GM21360 (cell line): ENCODE measurements around the gene STK4.
A peak's percentile ranks its signal among the peaks of the same experiment; 100 is the strongest.

Experiments
- ATAC-seq: cut with Tn5 transposase; IDR thresholded peaks from one replicate; pipeline ENCODE4 v1.9.1; 2021; ENCODE audit warnings: mild to moderate bottlenecking, moderate library complexity; ENCODE audit not compliant: unreplicated experiment

The STK4 gene

DNA sequence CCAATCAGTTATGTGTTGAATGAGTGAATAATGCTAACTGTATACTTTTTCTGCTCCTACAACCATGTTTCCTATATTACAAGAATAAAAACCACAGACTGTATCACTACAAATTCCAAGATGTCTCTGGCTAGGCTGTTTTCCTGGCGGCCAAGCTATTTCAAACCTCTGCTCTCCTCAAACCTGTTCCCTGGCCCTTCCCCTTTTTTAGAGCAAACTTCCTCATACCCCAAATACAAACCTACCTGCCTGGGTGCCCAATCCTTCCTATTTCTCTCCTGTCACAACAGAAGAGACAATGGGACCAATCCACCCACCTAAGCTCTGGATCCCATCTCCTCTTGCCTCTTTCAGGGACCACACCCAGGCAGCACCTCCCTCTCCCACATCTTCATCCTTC, 13.6 kb upstream of the STK4 start:
- ATAC-seq, result no peak

DNA sequence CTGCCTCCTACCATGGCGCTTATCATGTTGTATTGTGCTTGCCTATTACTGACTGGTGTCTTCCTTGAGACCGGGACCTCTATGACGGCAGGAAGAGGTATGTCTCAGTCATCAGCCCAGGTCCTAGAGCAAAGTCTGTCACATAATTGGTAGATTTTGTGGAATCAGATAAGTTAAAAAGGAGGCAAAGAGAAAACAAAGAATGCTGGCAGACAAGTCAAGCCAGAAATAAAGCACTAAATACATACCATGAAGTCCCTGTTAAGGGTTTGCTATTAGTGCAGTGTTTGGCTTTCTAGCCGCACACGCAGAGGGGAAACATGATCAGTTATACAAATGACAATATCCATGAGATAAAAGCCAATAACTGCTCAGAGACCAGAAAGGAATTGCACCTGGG, 12.1 kb upstream of the STK4 start:
- no peak for ATAC-seq

DNA sequence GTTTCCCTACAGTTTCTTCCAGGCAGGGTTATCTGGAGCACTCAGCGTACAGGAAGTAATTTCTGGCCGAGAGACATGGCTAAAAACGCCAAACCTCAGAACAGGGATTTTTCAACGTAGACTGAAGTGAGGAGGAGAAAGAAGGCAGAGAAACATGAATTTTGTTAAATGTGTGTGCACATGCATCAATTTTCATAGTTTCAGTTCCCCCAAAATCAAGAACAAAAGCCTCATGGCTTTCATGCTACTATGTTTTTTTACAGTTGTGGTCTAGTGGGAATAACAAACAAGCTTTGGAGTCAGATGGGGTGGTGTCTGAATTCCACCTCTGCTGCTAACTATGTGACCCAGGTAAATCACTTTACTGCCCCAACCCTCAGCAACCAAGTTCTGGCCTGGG, 11.0 kb upstream of the STK4 start:
- ATAC-seq, result no peak

GRCh38 chr20:44956410-44956809, 9.9 kb upstream of the STK4 start:
- ATAC-seq, result no peak

DNA sequence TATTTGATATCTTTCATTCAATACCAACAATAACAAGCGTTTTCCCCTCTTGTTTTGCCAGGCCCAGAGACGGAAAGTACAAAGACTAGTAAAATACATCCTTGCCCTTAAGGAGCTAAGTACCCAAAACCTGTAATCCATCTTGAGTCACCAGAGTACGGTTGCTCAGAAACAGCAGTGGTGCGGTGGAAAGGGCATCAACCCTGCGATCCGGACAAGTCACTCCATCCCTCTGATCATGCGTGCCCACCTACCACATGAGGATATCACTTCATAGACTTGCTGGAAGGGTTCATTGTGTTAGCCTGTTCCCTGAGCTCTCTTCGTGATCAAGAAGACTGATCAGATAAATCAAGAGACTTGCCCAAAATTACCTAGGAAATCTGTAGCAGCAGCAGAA, 8.0 kb upstream of the STK4 start:
- ATAC-seq, result no peak

DNA sequence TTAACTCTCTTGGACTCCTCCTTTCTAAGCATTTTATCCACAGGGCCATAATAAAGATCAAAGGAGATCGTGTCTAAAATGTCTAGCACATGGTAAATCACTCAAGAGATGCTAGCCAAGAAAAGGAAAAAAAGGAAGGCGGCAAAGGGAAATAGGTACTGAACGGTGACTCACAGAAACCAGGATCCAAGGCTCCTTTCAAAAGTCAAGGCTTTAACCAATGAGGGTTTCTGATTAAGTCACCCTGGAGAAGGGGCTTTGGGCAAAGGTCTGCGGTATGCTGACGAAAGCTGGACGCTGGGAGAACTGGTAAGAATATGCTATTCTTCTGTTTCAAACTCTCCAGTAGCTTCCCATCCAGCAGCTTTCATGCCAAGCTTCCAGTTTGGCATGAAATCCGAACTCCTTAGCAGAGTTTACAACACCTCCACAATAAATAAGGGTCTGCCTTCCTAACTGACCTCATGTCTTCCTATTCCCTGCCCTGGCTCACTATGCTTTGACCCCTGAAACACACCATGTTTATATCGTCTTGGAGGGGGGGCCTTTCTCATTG, 7.2 kb upstream of the STK4 start:
- no peak for ATAC-seq

GRCh38 chr20:44959638-44960102, 6.6 kb upstream of the STK4 start:
- peak; percentile 12 for ATAC-seq

- ATAC-seq, result peak; percentile 78
Observed at GRCh38 chr20:44960103-44960852, 6.0 kb upstream of the STK4 start, which contains the start of gene TOMM34. Gene TOMM34, minus strand, starts transcription at chr20:44960397. Its CDS starts 64 bp downstream, at chr20:44960333.

DNA sequence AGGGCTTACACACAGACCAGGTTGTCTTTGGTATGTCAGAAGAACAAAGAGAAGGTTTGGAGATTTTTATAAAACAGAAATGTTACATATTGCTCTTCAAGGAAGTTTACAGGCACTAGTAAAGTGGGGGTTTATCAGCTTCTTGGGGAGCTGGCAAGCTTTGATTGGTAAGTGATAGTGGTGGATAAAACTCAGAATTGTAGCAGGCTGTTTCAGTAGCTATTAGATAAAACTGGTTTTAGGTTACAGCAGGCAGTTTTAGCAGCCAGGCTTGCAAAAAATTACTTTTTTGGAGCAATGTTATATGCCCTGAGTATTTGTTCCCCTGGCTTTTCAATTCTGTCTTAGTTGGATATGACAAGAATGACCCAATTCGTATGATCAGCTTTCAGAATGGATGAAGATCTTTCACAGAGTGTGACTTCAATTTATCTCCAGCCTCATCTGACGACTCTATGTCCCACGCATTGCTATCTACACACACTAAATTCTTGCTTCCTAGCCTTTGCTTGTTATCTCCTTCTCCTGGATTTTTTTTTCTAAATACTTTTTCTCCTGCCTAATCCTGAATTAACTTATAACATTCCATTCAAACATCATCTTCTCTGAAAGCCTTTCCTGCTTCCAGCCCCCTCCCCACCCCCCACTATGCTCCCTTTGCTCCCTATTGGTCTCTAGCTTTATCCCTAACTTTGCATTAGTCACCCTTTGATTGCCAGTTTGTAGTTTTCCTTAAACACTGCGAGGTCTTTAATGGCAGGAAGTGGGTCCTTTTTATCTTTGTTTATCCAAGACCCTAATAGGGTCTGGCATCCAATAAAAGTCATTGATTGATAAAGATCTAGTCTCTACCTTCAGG, 5.1 kb upstream of the STK4 start:
- ATAC-seq, result no peak

GRCh38 chr20:44961870-44962267, 4.4 kb upstream of the STK4 start:
- ATAC-seq, result no peak

GRCh38 chr20:44962483-44962882, 3.8 kb upstream of the STK4 start:
- ATAC-seq, result no peak

- ATAC-seq, result no peak
Observed at GRCh38 chr20:44963325-44964215, 2.7 kb upstream of the STK4 start.

GRCh38 chr20:44965651-44966029, 672 bp upstream of the STK4 start:
- ATAC-seq, result no peak

GRCh38 chr20:44967207-44967807, 995 bp downstream of the STK4 start:
- ATAC-seq, result no peak

GRCh38 chr20:44969300-44969894, 3.1 kb downstream of the STK4 start:
- no peak for ATAC-seq

GRCh38 chr20:44970243-44970757, 4.0 kb downstream of the STK4 start:
- ATAC-seq, result no peak

GRCh38 chr20:44973053-44973452, 6.7 kb downstream of the STK4 start:
- no peak for ATAC-seq

DNA sequence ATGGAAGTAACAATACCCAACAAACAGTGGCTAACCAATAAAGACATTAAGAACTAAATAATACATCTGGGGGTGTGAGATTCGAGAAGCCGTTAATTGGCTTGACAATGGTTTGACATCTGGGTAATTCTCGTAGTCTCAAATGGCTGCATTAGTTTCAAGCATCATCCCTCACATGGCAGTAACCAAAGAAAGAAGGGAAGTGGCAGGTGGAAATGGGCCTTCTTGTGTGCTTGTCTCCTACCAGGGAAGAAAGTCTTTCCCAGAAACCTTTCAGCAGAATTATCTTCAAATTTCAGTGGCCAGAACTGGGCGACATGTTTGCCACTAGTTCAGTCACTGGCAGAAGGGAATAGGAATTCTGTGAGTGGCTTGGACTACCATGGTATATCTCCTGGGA, 10.4 kb downstream of the STK4 start:
- no peak for ATAC-seq

DNA sequence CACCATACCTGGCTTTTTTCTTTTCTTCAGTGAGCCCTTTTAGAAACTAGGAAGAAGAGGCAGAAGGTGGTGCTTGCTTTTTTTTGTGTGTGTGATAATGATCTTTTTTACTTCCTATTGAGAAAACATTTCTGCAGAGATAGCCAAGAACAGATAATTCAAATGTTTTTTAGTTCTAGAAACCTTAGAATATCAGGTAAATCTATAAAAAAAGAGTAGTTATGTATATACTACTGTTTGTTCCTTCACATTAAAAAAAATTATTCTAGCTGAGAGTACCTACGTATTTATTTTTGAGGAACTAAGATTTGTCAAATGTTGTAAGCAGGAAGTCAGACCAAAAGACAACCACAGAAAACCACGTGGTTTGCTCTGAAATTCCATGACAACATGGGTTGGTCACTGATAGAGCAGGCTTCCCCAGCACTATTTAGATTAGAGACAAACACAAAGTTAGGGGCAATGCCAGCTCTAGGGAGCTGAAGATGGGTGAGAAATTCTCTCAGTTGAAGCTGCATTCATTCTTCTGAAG, 12.8 kb downstream of the STK4 start:
- peak; percentile 65 for ATAC-seq
